Stimulated activated CD4-positive, alpha-beta T cell treated with anti-CD3 and anti-CD28 coated beads, Interleukin-15, amount 100 ng/mL, for 48 hours (primary cell): ENCODE data around the gene TEAD1.
"Not testable (repeated sequence)": the region's sequence is repeated elsewhere in the genome, so short reads cannot be mapped to it uniquely, and the experiment has no call there.

ENCODE experiments used
- DNase-seq, 2 donors: peaks; one replicate each; pipeline ENCODE4 v3.0.0-alpha.2; 2020; ENCODE audit warnings: low read depth in 2 of 2

The TEAD1 gene

DNA sequence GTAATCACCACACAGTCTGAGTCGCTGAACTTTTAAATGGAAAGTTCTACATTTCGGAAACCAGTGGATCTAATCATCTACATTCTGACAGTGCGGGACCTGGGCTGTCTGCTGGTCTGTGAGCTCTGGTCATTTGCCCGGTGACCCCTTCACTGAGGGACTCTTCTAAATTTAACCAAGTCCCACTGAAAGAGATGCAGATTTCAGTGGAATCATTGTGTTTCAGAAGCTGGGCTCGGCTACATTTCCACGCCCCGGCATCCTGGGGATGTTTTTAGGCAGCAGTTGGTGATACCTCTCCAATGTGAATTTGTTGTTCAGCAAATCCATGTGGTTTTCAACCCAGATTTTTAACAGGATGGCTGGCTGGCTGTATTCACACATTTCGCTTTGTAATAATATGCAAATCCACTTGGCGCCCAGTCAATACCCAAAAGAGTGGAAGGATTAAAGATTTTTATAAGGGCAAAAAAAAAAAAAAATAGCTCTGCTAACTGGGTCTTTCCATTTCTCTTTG, 189.4 kb downstream of the TEAD1 start:
- no peak for DNase-seq

DNA sequence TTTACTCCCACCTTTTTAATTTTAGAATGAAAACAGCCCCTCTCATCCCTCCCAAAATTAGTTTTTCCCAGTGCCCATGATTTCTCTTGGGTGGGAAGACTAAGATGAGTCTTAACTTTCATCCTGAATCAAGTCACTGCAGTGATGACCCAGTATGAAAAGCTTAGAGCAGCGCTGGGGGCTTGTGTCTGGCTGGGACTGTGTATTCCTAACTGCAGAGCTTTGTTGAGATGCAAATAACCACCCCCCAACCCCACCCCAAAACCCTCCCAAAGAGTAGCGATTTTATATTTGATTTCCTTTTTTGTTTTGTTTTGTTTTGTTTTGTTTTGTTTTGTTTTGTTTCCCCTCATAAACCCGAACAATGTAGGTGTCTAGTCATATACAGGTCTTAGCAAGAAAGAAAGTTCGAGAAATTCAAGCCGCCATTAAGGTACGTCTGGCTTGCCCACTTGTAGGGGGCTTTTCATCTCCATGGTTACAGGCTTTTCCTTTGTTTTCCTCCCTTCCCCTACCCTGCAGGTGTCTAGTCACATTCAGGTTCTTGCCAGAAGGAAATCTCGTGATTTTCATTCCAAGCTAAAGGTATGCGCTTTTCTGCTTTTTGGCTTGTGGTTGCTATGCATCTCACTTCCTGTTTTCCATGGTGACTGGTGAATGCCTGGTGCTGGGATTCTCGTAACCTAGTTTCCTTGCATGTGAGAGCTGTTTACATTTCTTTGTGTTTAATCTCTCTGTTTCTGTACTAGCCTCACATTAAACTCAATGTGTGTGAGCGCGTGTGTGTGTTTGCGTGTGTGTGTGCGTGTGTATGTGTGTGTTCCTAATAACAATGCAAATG, 190.3 kb downstream of the TEAD1 start:
- DNase-seq: no peak

DNA sequence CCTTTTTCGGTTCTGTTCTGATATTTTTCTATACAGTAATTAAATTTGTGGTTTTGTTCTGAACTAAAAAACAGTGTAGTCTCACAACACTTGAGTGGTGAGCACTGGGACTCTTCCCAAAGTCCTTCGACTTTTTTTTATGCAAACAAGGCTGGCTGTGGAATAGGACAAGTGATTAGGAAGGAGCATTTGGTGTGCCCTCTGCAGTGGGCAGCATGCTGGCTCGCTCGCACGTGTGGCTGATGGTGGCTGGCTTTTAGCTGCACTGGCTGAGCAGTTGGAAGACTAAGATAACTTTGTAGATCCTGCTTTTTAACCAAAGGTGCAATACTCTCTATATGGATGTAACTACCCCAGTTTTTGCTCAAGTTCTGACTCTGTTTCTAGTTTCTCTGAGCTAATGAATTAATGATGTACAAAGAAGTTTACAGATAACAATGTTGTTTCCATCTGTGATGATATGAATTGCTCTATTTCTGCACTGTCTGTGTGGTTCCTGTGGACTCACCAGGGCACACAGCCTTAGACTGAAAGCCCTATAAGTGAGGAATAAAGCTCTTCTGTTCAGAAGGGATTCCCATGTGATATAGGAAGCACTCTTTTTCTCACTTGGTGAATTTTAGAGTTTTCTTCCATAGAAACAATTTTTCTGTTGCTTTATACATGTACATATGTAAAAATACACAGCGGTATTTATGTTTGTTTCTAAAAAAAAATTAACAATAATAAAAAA, 191.8 kb downstream of the TEAD1 start:
- DNase-seq: no peak

DNA sequence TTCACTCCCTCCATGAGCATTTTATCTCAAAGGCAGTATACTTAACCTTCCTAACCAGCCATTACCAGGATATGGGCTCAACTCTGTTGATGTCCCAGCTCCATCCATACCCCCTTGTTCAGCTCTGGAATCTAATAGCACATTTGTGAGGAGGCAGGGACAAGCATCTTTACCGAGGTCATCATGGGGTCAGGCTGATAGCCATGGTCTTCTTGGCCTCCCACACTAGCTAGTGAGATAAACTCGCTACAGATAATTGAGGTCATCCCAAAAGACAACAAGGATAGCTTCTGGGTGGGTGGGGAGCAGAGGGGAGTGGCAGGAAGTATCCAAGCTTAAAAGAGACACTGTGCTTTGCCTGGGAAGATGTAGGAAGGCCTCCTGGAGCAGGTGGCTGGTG, 193.3 kb downstream of the TEAD1 start:
- no peak for DNase-seq

DNA sequence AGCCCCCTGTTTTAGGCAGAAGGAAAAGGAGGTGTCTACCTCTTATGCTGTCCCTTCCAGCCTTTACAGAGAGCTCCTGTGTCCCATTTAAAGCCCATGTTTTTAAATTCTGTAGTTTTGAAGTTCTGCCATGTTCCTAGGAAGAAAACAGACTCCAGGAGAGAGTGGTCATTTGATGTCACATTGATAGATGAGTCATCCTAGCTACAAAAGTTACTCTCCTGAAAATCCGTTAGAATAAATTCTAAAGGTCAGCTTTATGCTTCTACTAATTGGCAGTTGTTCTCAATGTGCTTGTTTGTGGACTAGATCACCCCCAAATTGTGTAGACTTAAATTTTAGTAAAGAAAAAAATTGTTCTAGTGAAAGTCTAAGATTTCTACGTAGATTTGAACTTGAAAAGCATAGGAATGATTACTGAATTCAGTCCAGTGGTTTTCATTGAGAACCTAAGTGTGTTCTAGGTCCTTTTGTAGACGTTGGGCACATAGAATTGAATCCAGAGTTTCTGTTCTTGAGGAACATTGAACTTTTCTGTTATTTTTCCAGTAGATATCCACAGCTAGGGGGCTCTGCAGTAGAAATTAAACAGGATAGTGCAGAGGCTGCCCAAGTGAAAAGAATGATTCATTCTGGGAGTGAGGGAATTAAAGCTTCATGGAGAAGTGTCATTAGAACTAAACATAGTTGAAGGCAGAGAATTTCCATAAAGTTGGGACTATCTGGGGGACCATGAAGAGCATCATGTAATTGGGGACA, 194.3 kb downstream of the TEAD1 start:
- DNase-seq: no peak

DNA sequence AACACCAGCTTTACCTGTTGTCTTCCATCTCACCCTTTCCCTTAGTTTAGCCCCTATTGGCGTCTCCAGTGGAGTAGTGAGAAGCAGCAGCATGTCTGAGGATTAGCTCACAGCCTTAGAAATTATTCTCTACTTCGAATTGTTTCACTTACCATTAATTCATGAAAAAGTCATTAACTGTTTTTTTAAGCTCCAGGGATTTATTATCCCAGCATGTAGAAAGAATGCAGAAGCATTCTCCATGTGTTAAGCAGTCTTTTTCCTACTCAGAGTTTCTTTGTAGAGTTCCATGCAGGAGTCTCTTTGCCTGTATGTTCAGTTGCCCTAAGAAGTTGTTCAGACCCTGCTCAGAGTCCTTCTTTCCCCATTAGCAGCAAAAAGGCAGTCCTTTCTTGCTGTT, 197.0 kb downstream of the TEAD1 start:
- no peak for DNase-seq

DNA sequence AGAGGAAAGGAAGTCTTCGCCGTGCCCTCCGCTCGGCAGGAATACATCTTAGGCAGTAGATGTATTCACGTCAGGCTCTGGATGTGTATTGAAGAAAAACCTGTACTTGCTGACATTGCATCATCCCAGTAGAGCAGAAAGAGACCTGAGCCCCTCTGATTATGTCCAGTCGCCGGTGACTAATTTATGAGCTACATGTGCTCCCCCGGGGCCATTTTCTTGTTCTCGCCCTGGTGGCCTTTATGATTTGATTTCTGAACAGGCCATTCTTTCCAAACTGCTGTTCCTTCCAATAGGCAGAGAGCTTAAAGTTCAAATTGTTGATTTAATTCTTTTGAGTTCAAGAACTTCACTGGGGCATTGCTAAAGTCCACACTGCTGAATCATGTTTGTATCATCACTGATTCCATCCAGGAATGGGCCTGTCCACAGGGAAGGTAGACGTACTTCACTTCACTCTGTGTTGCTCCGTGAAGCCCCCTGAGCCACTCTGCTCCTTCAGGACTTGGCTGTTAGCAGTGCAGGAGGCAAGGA, 197.6 kb downstream of the TEAD1 start:
- no peak for DNase-seq

DNA sequence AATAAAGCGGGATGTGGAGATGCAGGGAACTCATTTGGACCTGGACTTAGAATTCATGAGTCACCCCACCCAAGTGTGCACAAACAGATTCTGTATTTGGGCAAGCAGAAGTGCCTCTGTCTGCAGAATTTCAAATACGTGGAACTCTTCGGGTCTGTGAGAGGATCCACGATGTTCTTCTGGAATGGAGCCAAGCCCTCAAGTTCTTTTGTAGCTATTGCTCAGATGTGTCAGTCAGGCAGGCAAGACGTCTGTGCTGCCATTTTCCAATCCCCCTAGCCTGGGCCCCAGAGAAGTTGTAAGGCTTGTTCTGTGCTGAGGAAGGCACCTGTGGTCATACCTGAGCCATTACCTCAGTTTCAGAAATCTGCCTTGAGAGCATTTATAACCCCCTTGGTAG, 202.1 kb downstream of the TEAD1 start:
- no peak for DNase-seq

DNA sequence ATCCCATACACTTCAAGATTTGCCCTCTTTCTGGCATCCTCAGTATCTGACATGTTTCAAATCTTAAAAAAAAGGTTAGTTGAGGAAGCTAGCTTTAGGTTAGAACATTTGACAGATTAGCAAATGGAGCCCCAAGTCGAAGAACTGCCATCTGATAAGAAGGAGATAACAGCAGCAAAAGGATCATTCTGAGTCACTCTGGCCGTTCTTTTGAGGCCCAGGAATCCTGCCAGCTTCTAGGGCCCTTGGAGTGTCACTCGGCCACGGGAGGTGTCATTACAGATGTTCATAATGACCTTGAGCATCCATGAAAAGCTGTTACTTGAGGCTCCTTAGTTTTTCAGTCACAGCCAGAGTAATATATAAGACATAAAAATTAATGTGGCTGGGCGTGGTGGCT, 202.8 kb downstream of the TEAD1 start:
- no peak for DNase-seq

DNA sequence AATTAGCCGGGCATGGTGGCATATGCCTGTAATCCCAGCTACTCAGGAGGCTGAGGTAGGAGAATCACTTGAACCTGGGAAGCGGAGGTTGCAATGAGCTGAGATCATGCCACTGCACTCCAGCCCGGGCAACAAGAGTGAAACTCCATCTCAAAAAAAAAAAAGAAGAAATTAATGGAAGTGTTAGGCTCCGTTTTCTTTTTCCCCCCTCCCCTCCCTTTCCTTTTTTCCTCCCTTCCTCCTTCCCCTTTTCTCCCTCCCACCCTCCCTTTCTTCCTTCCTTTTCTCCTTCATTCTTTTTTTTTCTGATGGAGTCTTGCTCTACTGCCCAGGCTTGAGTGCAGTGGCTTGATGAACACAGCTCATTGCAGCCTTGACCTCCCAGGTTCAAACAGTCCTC, 203.3 kb downstream of the TEAD1 start:
- not testable (repeated sequence) for DNase-seq

DNA sequence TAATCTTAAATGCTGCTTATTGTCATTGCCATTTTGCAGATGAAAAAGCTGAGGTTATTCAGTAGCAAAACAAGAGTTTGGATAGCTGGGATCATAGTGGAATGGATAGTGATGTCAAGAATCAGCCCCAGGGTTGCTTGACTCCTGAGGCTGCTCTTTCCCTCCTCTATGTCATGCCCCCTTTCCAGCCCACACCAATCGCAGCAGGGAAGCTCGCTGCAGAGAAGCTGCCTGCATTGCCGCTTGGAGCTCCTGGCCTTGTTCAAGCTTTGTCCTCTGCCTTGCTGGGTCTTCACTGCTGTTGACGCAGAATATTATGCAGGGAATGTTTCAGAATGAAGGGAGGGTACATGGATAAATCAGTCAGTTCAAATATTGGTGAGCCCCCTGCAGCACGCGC, 206.1 kb downstream of the TEAD1 start:
- DNase-seq: no peak

DNA sequence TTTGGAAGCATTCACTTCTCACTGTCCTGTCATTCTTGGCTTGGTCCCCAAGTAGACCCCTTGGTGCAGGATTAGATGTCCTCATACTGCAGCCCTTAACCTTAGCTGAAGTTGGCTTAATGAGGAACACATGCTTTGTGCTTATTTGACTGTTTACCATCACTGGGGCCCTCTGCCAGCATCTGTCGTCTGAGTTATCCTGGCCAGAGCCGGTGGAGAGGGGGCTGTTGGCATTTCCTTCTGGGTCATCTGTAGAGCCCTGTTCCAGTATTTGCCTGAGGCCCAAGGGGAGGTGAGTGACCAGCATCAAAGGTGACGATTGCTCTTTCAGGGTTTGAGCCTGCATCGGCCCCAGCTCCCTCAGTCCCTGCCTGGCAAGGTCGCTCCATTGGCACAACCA, 208.4 kb downstream of the TEAD1 start:
- DNase-seq: no peak

DNA sequence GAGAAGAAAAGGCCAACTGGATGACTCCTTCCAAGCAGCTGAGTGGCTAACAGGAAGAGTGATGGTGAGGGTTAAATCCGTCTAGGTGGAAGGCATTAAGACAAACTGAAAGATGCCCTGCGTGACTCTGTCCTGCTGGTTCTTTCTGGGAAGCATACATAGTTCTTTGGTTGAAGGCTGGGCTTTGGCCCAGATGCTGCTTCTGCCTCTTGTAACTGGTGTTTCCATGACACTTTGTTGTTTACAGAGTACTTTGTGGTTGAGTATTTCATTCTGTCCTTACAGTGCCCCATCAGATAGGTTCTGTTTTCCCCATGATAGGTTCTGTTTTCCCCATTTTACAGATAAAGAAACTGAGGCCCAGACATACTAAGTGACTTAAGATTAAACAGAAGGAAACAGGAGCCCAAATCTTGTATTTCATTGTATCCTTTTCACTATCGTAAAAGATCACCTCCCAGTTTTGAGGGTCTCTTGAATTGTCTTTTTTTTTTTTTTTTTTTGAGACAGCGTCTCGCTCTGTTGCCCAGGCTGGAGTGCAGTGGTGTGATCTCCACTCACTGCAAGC, 210.6 kb downstream of the TEAD1 start:
- no peak for DNase-seq

DNA sequence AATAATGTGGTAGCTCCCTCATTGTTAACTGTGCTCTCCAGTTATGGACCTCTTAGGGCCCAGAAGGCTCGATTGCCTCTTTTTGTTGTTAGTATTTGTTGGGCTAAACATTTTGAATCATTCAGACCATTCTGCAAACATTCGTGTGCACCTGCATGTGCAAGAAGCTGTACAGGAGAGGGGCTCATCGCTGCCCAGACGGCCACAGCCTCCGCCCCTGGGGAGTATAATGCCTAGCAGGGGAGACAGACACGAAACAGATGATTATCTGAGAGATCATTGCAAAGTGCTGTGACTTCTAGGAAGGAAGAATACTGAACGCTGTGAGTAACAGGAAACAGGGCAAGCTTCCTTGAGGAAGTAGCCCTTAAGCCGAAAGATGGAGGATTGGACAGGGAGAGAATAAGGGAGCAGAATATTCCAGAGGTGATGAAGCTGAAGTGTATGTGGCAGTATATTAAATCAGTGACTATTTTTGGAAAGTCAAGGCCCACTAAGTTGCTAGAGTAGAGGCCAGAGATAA, 211.6 kb downstream of the TEAD1 start:
- DNase-seq: no peak

DNA sequence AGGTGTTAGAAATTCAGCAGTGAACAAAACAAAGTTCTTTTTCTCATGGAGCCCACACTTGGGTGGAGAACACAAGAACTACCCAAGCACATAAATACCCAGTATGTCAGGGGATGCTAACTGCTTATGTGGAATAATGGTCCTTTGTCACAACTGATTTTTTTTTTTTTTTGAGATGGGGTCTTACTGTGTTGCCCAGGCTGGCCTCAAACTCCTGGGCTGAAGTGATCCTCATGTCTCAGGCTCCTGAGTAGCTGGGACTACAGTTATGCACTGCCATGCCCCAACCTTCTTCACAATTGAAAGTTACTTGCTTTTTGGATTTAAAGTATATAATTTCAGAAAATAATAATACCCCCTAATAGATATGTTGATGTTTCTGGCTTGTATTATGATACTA, 212.3 kb downstream of the TEAD1 start:
- no peak for DNase-seq

DNA sequence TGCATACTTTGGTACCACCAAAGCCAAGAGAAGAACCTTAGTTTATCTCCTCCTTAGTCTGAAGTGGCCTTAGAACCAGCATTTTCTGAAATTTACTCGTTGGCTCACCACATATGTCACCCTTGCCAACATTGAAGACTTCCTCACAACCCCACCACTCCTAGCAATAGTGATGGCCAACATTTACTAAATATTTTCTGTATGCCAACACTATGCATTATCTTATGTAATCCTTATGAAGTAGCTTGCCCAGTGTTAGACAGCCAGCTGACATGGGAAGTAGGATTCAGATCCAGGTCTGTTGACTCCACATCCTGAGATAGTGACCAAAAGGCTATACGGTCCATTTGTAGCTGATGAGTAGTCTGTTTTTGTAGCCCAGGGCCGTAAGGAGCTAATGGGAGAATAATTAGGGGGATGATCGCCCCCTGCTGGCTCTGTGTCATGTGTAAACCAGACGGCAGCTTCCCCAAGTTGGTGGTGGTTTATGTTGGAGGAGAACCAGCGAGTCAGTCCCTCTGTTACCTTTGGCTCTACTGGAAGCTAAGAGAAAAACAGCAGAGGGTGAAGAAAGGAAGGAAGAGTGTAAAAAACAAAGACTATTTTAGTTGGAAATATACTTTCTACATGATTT, 214.4 kb downstream of the TEAD1 start:
- peak; percentile 20 to 59 for DNase-seq

DNA sequence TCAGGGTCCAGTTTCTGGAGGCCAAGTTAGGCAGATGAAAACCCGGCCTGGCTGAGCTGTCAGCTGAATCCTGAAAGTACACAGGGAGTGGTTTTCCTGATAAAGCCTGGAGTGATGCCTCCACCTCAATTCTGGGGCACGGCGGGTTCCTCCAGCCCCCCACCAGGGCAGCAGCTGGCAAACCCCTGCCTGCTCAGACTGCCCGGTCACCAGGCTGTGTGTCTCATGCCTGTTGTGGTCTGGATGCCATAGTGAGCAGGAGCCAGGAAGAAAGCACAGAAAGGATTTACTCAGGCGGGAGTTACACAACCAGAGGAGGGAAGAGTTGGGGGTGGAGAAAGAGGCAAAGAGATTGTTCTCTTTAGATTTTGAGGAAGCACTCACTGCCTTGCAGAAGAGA, 215.0 kb downstream of the TEAD1 start:
- no peak for DNase-seq

DNA sequence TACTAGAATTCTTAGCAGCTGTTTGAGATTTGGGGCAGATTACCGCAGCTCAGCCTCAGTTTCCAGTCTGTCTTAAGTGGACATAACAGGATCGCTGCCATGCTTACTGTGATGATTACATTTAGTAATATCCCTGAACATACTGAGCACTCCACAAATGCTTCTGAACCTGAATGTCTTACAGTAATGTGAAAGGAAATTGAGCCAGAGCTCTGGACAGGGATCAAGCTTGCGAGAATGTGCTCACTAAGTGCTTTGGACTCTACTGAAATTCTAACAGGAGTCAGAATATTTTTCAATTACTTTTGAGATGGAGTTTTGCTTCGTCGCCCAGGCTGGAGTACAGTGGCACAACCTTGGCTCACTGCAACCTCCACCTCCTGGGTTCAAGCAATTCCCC, 216.3 kb downstream of the TEAD1 start:
- no peak for DNase-seq

DNA sequence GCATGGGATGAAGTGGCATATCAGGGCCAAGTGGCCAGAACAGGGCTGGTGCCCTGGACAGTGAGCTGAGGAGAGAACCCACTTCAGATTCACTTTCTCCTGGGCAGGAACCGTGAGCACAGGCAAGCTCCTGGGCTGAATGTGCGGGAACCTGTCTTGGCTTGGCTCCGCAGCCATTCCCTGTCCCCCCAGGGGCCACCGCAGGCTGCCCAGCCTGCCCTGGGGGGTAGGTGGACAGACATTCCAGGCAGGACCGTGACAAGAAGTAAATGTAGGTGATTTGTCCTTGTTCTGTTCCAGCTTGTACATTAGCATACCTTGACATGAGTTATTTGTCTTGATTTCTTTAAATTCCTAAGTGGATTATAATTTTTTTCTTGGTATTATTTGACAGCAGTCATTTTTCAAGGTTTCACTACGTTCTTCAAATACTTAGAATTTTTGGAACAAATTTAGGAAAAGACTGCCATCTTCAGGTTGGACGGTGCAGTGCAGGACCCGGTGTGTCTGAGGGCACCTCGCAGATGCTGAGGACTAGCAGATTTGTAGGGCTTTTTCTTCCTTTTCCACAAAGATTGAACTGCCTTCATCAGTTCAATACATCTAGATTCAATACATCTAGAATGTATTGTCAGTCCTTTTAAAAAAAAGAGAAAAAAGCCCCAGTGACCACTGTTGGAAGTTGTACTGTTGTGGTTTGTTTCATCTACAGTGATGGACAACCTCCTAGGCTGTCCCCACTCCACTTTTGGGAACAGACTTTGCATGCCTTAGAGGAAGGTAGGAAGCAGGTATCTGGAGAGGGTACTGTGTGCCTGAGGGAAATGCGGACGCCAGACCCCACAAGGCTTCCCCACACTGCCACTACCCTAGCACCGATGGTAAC, 219.8 kb downstream of the TEAD1 start:
- DNase-seq: peak; percentile 14 to 50

DNA sequence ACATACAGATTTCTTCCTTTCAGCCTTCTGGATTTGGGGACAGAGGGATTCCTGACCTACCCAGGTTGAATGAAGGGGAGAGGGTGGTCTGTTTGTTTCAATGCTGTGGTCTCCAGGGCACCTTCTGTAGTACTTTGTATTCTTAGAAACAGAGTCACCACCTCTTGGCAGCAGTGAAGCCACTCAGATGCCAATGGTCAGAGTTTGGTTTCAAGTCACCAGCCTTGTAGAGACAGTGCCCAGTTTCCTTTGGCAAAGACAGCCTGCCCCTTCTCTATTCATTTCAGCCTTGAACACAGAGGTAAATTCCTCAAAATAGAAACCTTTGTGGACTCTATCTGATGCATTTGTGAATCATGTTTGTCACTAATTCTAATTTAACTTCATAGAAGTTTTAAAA, 223.2 kb downstream of the TEAD1 start:
- DNase-seq: no peak
